LNCaP clone FGC (cell line): ENCODE results near the gene HLTF.

Source experiments
- DNase-seq: peaks from one replicate; pipeline ENCODE4 v3.0.0-alpha.2; 2011; ENCODE audit warnings: low read depth
- H3K4me3 ChIP-seq: 2 replicates; pipeline ENCODE4 v1.5.1; 2011; ENCODE audit warnings: mild to moderate bottlenecking, low read depth, low read length, control low read depth
- CTCF ChIP-seq: IDR thresholded peaks from 2 replicates; pipeline ENCODE4 v1.5.1; 2012; ENCODE audit warnings: mild to moderate bottlenecking; ENCODE audit not compliant: control insufficient read depth, insufficient read depth; ENCODE audit errors: extremely low read depth

HLTF gene

GRCh38 chr3:149120051-149120972, 34.0 kb upstream of the HLTF start:
- DNase-seq = peak; percentile 50
- TF ChIP-seq CTCF = peak; percentile 70
- no peak overlapping the region for H3K4me3 ChIP-seq

GRCh38 chr3:149119466-149119865, 33.1 kb upstream of the HLTF start:
- DNase-seq = no peak
- no peak for TF ChIP-seq CTCF
- H3K4me3 ChIP-seq = no peak overlapping the region

GRCh38 chr3:149118724-149119123, 32.4 kb upstream of the HLTF start:
- no peak overlapping the region for H3K4me3 ChIP-seq
- TF ChIP-seq CTCF = no peak
- DNase-seq = no peak

- no peak overlapping the region for H3K4me3 ChIP-seq
- DNase-seq = no peak
- TF ChIP-seq CTCF = no peak
Measured at GRCh38 chr3:149115114-149115513, 28.8 kb upstream of the HLTF start.

GRCh38 chr3:149114458-149114857, 28.1 kb upstream of the HLTF start:
- no peak overlapping the region for H3K4me3 ChIP-seq
- no peak for TF ChIP-seq CTCF
- no peak for DNase-seq

GRCh38 chr3:149104484-149104883, 18.2 kb upstream of the HLTF start:
- H3K4me3 ChIP-seq = no peak overlapping the region
- DNase-seq = no peak
- TF ChIP-seq CTCF = no peak

GRCh38 chr3:149101641-149102040, 15.3 kb upstream of the HLTF start:
- no peak for TF ChIP-seq CTCF

More at GRCh38 chr3:149101641-149102040, 15.3 kb upstream of the HLTF start:
- no peak overlapping the region for H3K4me3 ChIP-seq
- DNase-seq = no peak
